ENCODE measurements around the gene UROC1.

- TF ChIP-seq EZH2 (IDR thresholded peaks at IDR 0.05; ENCODE audit: borderline replicate concordance, insufficient read depth, low read depth, low read length, poor library complexity, severe bottlenecking) (no peak), CTCF (IDR thresholded peaks at IDR 0.05) (no peak)
Observed at GRCh38 chr3:126478581-126479310, 38.8 kb downstream of the UROC1 start.
